ENCODE data around the gene CDKAL1.
"Not testable (repeated sequence)": the region's sequence is repeated elsewhere in the genome, so short reads cannot be mapped to it uniquely, and the experiment has no call there.

CDKAL1 gene

DNA sequence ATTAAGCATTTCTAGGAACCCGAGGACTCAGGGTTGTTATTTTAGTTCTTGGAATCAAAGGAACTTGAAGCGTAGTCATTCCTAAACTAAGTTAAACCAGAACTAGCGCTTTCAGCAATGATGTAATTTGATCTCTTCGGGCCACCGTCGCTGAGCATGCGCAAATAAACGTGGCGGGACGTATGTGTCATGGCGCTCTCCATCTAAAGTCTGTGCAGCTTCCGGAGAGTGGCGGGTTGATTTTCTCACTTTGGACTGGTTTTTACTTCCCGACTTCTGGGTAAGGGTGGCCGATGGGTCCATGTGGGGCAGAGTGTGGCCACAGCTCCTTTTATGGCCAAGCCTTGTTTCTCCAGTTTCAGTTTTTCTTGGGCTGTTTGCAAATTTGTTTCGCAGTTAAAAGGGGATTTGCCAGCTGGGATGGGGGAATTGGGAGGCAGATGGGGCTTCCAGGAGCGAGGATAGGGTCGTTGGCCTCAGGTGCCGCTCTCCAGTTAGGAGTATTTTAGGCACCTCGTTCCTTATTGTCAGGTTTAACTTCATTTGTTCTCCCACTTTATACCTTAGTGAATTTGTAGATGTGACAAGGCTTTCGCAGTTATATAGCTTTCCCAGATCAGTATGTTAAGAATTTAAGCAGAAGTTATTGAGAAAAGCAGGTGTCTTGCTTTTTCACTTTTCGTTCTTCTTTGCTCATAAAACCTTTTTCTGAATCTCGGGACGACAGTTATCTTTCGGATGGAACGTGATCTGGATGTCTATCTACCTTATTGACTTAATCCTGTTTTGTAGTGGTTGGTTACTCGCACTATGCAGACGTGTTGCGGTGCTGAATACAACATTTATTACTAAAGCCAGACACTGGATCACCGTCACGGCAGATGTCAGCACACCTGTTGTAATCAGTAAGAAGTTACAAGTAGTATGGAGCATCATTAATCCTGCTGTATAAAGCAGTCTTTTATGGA, at the start of gene CDKAL1:
CDKAL1 (plus strand) TSS at position 163 of the 968 bp plus-strand sequence. CDS start 11,894 bp downstream, outside the sequence.
- H3K9me3 Mint-ChIP-seq = no peaks in the 10 kb centered on the region
- ATAC-seq (ENCODE audit: low read depth) = peak; percentile 94
- peak; percentile 74 to 81 for DNase-seq (ENCODE audit: low spot score in 2 of 2)
- no peaks in the 10 kb centered on the region for H3K27me3 Mint-ChIP-seq
- H3K27ac Mint-ChIP-seq = peak within 1 kb of the TSS; percentile 98
- peaks cover 20% of the 10 kb centered on the region for H3K4me1 Mint-ChIP-seq
- peak within 1 kb of the TSS; percentile 97 for H3K4me3 Mint-ChIP-seq
- H3K36me3 Mint-ChIP-seq = peaks cover 8% of the 10 kb centered on the region

- Mint-ChIP-seq H3K9me3 (no peaks in the 10 kb centered on the region), H3K27me3 (no peaks in the 10 kb centered on the region), H3K4me3 (no peak overlapping the region), H3K4me1 (no peaks in the 10 kb centered on the region), H3K27ac (no peak overlapping the region), H3K36me3 (peaks cover 35% of the 10 kb centered on the region)
- no peak for ATAC-seq (ENCODE audit: low read depth)
- DNase-seq (ENCODE audit: low spot score in 2 of 2) = no peak
These were observed 47.6 kb upstream of the CDKAL1 start for GRCh38 chr6:20486641-20487040.

DNA sequence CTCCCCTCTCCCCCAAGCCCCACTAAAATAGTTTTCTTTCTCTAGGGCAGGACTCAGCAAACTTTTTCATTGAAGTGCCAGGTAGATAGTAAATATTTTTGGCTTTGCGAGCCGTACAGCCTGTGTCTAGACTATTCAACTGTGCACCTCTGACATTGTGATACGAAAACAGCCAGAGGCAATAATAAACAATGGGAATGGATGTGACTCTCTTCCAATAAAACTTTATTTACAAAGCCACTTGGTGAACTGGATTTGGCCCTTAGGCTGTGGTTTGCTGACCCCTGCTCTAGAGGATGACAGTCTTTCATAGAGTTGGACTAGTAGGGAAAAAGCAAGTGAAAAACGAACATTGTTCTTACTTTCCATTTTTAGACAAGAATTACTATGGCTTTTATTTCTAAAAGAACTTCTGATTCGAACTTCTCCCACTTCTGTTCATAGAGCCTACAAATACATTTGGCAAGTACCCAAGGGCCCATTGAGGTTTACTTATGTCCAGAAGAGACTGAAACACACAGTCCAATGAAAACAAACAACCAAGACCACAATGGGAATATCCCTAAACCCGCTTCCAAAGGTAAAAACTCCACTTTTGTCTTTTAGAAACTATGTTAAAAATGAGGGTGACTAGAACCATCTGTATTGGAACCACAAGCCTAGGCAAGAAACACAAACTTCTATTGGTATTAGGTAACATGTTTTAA, 46.4 kb upstream of the CDKAL1 start:
- ATAC-seq (ENCODE audit: low read depth) (no peak), DNase-seq (ENCODE audit: low spot score in 2 of 2) (no peak)
- H3K27me3 Mint-ChIP-seq = no peaks in the 10 kb centered on the region
- H3K36me3 Mint-ChIP-seq = peaks cover 33% of the 10 kb centered on the region
- H3K4me3 Mint-ChIP-seq = no peak overlapping the region
- H3K9me3 Mint-ChIP-seq = no peaks in the 10 kb centered on the region
- no peak overlapping the region for H3K27ac Mint-ChIP-seq
- no peaks in the 10 kb centered on the region for H3K4me1 Mint-ChIP-seq

DNA sequence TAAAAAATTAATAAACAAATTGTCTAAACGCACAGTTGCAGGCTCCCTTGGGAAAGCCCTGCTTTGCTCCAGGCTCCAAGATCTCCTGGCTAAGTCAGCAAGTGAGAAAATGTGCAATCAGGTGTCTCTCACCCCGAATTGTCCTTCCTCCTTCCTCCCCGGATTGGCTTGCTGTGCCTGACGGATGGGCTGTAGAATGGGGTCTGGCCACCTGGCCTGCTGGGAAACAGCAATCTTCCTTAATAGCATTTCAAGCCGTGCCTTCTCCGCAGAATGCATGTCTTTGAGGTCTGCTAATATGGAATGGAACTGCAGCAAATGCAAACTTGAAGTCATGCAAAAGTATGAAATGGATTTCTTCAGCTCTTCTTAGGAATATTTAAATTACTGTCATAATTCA, 43.7 kb upstream of the CDKAL1 start:
- H3K4me3 Mint-ChIP-seq = no peak overlapping the region
- H3K36me3 Mint-ChIP-seq = peaks cover 25% of the 10 kb centered on the region
- H3K4me1 Mint-ChIP-seq = no peaks in the 10 kb centered on the region
- H3K27ac Mint-ChIP-seq = no peak overlapping the region
- no peak for DNase-seq (ENCODE audit: low spot score in 2 of 2)
- no peaks in the 10 kb centered on the region for H3K27me3 Mint-ChIP-seq
- ATAC-seq (ENCODE audit: low read depth) = no peak
- H3K9me3 Mint-ChIP-seq = no peaks in the 10 kb centered on the region

- Mint-ChIP-seq H3K4me1 (no peaks in the 10 kb centered on the region), H3K9me3 (no peaks in the 10 kb centered on the region), H3K27ac (no peak overlapping the region), H3K27me3 (no peaks in the 10 kb centered on the region), H3K4me3 (no peak overlapping the region), H3K36me3 (peaks cover 25% of the 10 kb centered on the region)
- ATAC-seq (ENCODE audit: low read depth) (no peak), DNase-seq (ENCODE audit: low spot score in 2 of 2) (no peak)
These were observed 42.2 kb upstream of the CDKAL1 start for GRCh38 chr6:20492099-20492498.

DNA sequence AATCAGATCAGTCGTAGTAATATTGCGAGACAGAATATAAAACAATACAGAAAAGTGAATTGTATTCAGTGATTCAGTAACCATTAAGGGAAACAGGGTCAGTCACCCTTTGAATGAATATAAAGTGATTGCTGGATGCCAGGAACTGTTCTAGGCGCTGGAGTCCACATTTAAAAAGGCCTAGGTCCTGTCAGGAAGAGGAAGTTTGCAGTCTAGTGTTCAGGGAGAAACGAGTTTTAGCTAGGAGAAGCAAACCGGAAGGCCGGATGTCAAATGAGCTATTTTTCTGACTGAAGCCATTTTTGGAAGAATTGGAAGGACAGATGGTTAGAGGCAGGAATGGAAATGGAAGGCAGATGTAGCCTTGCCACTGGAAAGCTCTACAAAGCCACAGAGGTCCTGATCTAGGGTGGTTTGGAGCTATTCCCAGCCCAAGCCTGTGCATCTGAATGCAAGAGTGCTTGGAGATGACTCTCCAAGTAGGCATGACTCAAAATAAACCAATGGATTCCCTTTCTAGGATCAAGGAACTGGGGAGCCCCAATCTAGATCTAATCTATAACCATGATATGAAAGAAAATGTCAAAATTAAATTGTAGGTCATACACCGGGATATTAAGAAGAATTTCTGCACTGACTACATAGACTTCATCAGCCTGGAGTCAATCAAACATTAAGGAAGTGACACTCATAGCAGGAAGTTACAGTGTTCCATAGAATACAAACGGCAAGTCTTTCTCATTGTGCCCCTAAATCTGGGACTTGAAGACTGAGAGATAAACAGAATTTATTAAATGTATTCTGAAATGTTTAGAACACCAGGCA, 36.8 kb upstream of the CDKAL1 start:
- ATAC-seq (ENCODE audit: low read depth) (no peak), DNase-seq (ENCODE audit: low spot score in 2 of 2) (no peak)
- Mint-ChIP-seq H3K36me3 (peaks cover 2% of the 10 kb centered on the region), H3K27ac (no peak overlapping the region), H3K27me3 (no peaks in the 10 kb centered on the region), H3K9me3 (no peaks in the 10 kb centered on the region), H3K4me1 (no peaks in the 10 kb centered on the region), H3K4me3 (no peak overlapping the region)

- no peaks in the 10 kb centered on the region for H3K4me1 Mint-ChIP-seq
- ATAC-seq (ENCODE audit: low read depth) = no peak
- H3K27me3 Mint-ChIP-seq = no peaks in the 10 kb centered on the region
- peaks cover 2% of the 10 kb centered on the region for H3K36me3 Mint-ChIP-seq
- DNase-seq (ENCODE audit: low spot score in 2 of 2) = no peak
- no peak overlapping the region for H3K4me3 Mint-ChIP-seq
- no peaks in the 10 kb centered on the region for H3K9me3 Mint-ChIP-seq
- no peak overlapping the region for H3K27ac Mint-ChIP-seq
These were observed 36.2 kb upstream of the CDKAL1 start for GRCh38 chr6:20498041-20498385.

- no peak overlapping the region for H3K27ac Mint-ChIP-seq
- peaks cover 8% of the 10 kb centered on the region for H3K27me3 Mint-ChIP-seq
- H3K4me1 Mint-ChIP-seq = no peaks in the 10 kb centered on the region
- no peaks in the 10 kb centered on the region for H3K36me3 Mint-ChIP-seq
- no peak overlapping the region for H3K4me3 Mint-ChIP-seq
- no peaks in the 10 kb centered on the region for H3K9me3 Mint-ChIP-seq
- DNase-seq (ENCODE audit: low spot score in 2 of 2) (no peak), ATAC-seq (ENCODE audit: low read depth) (no peak)
These were observed 25.0 kb upstream of the CDKAL1 start for GRCh38 chr6:20509212-20509611.

GRCh38 chr6:20511852-20512251, 22.4 kb upstream of the CDKAL1 start:
- H3K36me3 Mint-ChIP-seq = no peaks in the 10 kb centered on the region
- no peak for ATAC-seq (ENCODE audit: low read depth)
- H3K27me3 Mint-ChIP-seq = peaks cover 8% of the 10 kb centered on the region
- no peak overlapping the region for H3K27ac Mint-ChIP-seq
- DNase-seq (ENCODE audit: low spot score in 2 of 2) = no peak
- H3K4me1 Mint-ChIP-seq = no peaks in the 10 kb centered on the region
- no peaks in the 10 kb centered on the region for H3K9me3 Mint-ChIP-seq
- H3K4me3 Mint-ChIP-seq = no peak overlapping the region

GRCh38 chr6:20525208-20525607, 9.0 kb upstream of the CDKAL1 start:
- not testable (repeated sequence) for H3K4me3 Mint-ChIP-seq; DNase-seq (ENCODE audit: low spot score in 2 of 2); H3K27me3 Mint-ChIP-seq; ATAC-seq (ENCODE audit: low read depth); H3K9me3 Mint-ChIP-seq; H3K36me3 Mint-ChIP-seq; H3K4me1 Mint-ChIP-seq; H3K27ac Mint-ChIP-seq

GRCh38 chr6:20529086-20529448, 5.2 kb upstream of the CDKAL1 start:
- H3K27ac Mint-ChIP-seq, H3K36me3 Mint-ChIP-seq, H3K9me3 Mint-ChIP-seq, H3K4me1 Mint-ChIP-seq, H3K27me3 Mint-ChIP-seq, H3K4me3 Mint-ChIP-seq: not testable (repeated sequence)
- DNase-seq (ENCODE audit: low spot score in 2 of 2) (peak in 1 of 2 donors; percentile 44), ATAC-seq (ENCODE audit: low read depth) (peak; percentile 74)

DNA sequence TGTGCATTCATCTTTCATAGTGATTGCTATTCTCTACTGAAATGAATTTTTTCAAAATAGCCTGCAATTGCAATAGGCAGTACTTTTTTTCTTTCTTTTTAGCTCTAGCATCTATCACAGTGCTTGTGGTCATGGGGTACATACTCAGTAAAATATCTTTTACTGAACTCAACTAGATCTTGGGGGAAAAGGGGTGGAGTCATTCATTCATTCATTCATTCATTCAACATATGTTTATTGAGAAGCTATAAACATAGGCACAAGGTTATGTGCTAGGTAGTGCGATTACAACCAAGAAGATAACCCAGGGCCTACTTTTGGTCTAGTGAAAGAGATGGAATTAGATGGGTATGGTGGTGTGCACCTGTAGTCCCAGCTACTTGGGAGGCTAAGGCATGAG, 1.4 kb upstream of the CDKAL1 start:
- no peak for DNase-seq (ENCODE audit: low spot score in 2 of 2)
- Mint-ChIP-seq H3K27ac (no peak overlapping the region), H3K4me3 (no peak overlapping the region), H3K36me3 (peaks cover 2% of the 10 kb centered on the region), H3K4me1 (peaks cover 11% of the 10 kb centered on the region), H3K27me3 (no peaks in the 10 kb centered on the region), H3K9me3 (no peaks in the 10 kb centered on the region)
- ATAC-seq (ENCODE audit: low read depth) = no peak

GRCh38 chr6:20533746-20534294, 437 bp upstream of the CDKAL1 start:
- no peak for ATAC-seq (ENCODE audit: low read depth)
- no peaks in the 10 kb centered on the region for H3K9me3 Mint-ChIP-seq
- H3K27me3 Mint-ChIP-seq = no peaks in the 10 kb centered on the region
- H3K4me3 Mint-ChIP-seq = peak overlapping the region; percentile 97
- H3K4me1 Mint-ChIP-seq = peaks cover 16% of the 10 kb centered on the region
- peak overlapping the region; percentile 98 for H3K27ac Mint-ChIP-seq
- no peak for DNase-seq (ENCODE audit: low spot score in 2 of 2)
- H3K36me3 Mint-ChIP-seq = peaks cover 5% of the 10 kb centered on the region
